ENCODE results near the gene SQSTM1. TPM values are rescaled to one million over a fixed set of nuclear protein-coding genes. Genes with fewer than 3 reads are reported as not detected.

Gene SQSTM1
- total and polyA plus RNA-seq, 7 donors = 168 to 443 (median 301) TPM

- WGBS, 2 donors = 48 to 79% methylated on average over 8 of the region's 8 CpGs
- no peaks in the 10 kb centered on the region for H3K27me3 ChIP-seq
- H3K9me3 ChIP-seq = no peaks in the 10 kb centered on the region
- intact Hi-C loops (cut with DNase I) = no loop called here
- peak overlapping the region; percentile 95 to 99 (median 98) for H3K27ac ChIP-seq
- H3K36me3 ChIP-seq = peaks cover 6 to 19% (median 13%) of the 10 kb centered on the region in 4 donors
- DNase-seq = peak; percentile 47
- H3K4me3 ChIP-seq = peak overlapping the region in 3 of 4 donors; percentile 84 to 98 (median 97)
- TF ChIP-seq POLR2A (IDR thresholded peaks at IDR 0.05) = no peak
- no peak for TF ChIP-seq CTCF (IDR thresholded peaks at IDR 0.05)
- TF ChIP-seq EP300 (IDR thresholded peaks at IDR 0.05) = no peak
- TF ChIP-seq POLR2AphosphoS5 (IDR thresholded peaks at IDR 0.05) = no peak
- H3K4me1 ChIP-seq = peaks cover 0 to 53% (median 50%) of the 10 kb centered on the region in 4 donors
Measured at GRCh38 chr5:179804555-179804947, 16.2 kb upstream of the SQSTM1 start.

- WGBS, 2 donors = 15 to 59% methylated on average over 9 of the region's 9 CpGs
- Histone ChIP-seq H3K9me3 (no peaks in the 10 kb centered on the region), H3K27ac (peak overlapping the region; percentile 95 to 99 (median 98)), H3K36me3 (peaks cover under 1 to 14% (median 7%) of the 10 kb centered on the region in 4 donors), H3K4me3 (peak overlapping the region; percentile 84 to 98 (median 90)), H3K27me3 (no peaks in the 10 kb centered on the region), H3K4me1 (peaks cover 0 to 53% (median 50%) of the 10 kb centered on the region in 4 donors)
- peak; percentile 66 for DNase-seq
- no peak for TF ChIP-seq CTCF (IDR thresholded peaks at IDR 0.05)
- TF ChIP-seq EP300 (IDR thresholded peaks at IDR 0.05) = no peak
- TF ChIP-seq POLR2A (IDR thresholded peaks at IDR 0.05) = peak in 1 of 2 donors; percentile 76
- intact Hi-C loops (cut with DNase I) = loop anchor here (5.0 kb wide), 2 partner anchors 102 to 183 kb away; partner anchors contain the start of genes HNRNPH1 and TBC1D9B
Measured at GRCh38 chr5:179805070-179805528, 15.6 kb upstream of the SQSTM1 start.

GRCh38 chr5:179805529-179806249 lies 15.0 kb upstream of the SQSTM1 start:
- Histone ChIP-seq H3K27me3 (no peaks in the 10 kb centered on the region), H3K4me3 (peak overlapping the region; percentile 84 to 98 (median 90)), H3K36me3 (peaks cover 0 to 8% (median 4%) of the 10 kb centered on the region in 4 donors), H3K4me1 (peaks cover 0 to 53% (median 50%) of the 10 kb centered on the region in 4 donors), H3K9me3 (no peaks in the 10 kb centered on the region), H3K27ac (peak overlapping the region; percentile 95 to 99 (median 98))
- intact Hi-C loops (cut with DNase I) = loop anchor here (2.0 to 5.0 kb wide), 4 partner anchors 15 to 183 kb away; partner anchors contain the start of genes HNRNPH1, MRNIP, SQSTM1 and TBC1D9B
- TF ChIP-seq EP300 (IDR thresholded peaks at IDR 0.05) (no peak), POLR2AphosphoS5 (IDR thresholded peaks at IDR 0.05) (peak in 1 of 4 donors; percentile 27), POLR2A (IDR thresholded peaks at IDR 0.05) (peak in 1 of 2 donors; percentile 3), CTCF (IDR thresholded peaks at IDR 0.05) (no peak)
- 2 to 10% methylated on average over 65 of the region's 65 CpGs for WGBS, 2 donors
- peak; percentile 77 for DNase-seq

- 0% methylated on average over 108 of the region's 108 CpGs for WGBS, 2 donors
- H3K4me3 ChIP-seq = peak within 1 kb of the TSS; percentile 84 to 98 (median 90)
- no peaks in the 10 kb centered on the region for H3K9me3 ChIP-seq
- DNase-seq = peak; percentile 86
- H3K36me3 ChIP-seq = peaks cover 0 to under 1% (median under 1%) of the 10 kb centered on the region in 4 donors
- H3K27ac ChIP-seq = peak within 1 kb of the TSS; percentile 95 to 99 (median 98)
- no peaks in the 10 kb centered on the region for H3K27me3 ChIP-seq
- peaks cover 0 to 53% (median 49%) of the 10 kb centered on the region in 4 donors for H3K4me1 ChIP-seq
- TF ChIP-seq CTCF (IDR thresholded peaks at IDR 0.05) = no peak
- TF ChIP-seq POLR2AphosphoS5 (IDR thresholded peaks at IDR 0.05) = peak; percentile 29 to 78 (median 53)
- TF ChIP-seq POLR2A (IDR thresholded peaks at IDR 0.05) = no peak
- TF ChIP-seq EP300 (IDR thresholded peaks at IDR 0.05) = no peak
- intact Hi-C loops (cut with DNase I) = loop anchor here (2.0 to 5.0 kb wide), 4 partner anchors 14 to 184 kb away; partner anchors contain the start of genes HNRNPH1, MRNIP, SQSTM1 and TBC1D9B
Measured at GRCh38 chr5:179806250-179807048, 14.3 kb upstream of the SQSTM1 start, which contains the start of gene MGAT4B. Gene MGAT4B, minus strand, starts transcription at chr5:179806866. Its CDS starts 283 bp downstream, at chr5:179806583.
